Measurements from ENCODE around the gene PODNL1. TPM values are rescaled to one million over a fixed set of nuclear protein-coding genes. Genes with fewer than 3 reads are reported as not detected.

Gene PODNL1
- total and polyA plus RNA-seq, 10 of the 15 experiments (the other 5 are each of a cell fraction or from before 2014, with no cell fraction given) = 0.04 to 0.44 TPM; not detected in 8

GRCh38 chr19:13929340-13929739 is 8.9 kb downstream of the PODNL1 start:
- H3K9ac ChIP-seq (ENCODE audit: control insufficient read depth, insufficient read depth, low read length) = no peak overlapping the region
- no peaks in the 10 kb centered on the region for H3K4me1 ChIP-seq (ENCODE audit: control insufficient read depth, insufficient read depth, low read length)
- ChIA-PET SMC1A (ENCODE audit: uncharacterized antibody, unreplicated experiment) (no interaction called here), POLR2A (no interaction called here), RAD21 (ENCODE audit: unreplicated experiment) (no interaction called here), CTCF (no interaction called here)
- FAIRE-seq (no peak), DNase-seq (ENCODE audit: low read depth, low spot score) (no peak), ATAC-seq (no peak)
- no peaks in the 10 kb centered on the region for H3K9me3 ChIP-seq (replicated peaks; ENCODE audit: control insufficient read depth, insufficient read depth, low read length)
- no peak overlapping the region for H3K4me3 ChIP-seq
- no peaks in the 10 kb centered on the region for H3K79me2 ChIP-seq (ENCODE audit: control insufficient read depth, insufficient read depth, low read length)
- intact Hi-C loops (cut with micrococcal nuclease; ENCODE audit: unreplicated experiment) (no loop called here), in situ Hi-C loops (cut with MboI) (no loop called here)
- no peaks in the 10 kb centered on the region for H4K20me1 ChIP-seq (ENCODE audit: control insufficient read depth, insufficient read depth)
- TF ChIP-seq JUND (IDR thresholded peaks at IDR 0.05; ENCODE audit: low read depth, low read length) = no peak
- TF ChIP-seq CHD1 (IDR thresholded peaks at IDR 0.05; ENCODE audit: low read depth, low read length) = no peak
- TF ChIP-seq, protein P1, sequence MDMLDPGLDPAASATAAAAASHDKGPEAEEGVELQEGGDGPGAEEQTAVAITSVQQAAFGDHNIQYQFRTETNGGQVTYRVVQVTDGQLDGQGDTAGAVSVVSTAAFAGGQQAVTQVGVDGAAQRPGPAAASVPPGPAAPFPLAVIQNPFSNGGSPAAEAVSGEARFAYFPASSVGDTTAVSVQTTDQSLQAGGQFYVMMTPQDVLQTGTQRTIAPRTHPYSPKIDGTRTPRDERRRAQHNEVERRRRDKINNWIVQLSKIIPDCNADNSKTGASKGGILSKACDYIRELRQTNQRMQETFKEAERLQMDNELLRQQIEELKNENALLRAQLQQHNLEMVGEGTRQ (IDR thresholded peaks at IDR 0.05; ENCODE audit: borderline replicate concordance, low read depth, low read length) = no peak
- TF ChIP-seq HDAC2 (IDR thresholded peaks at IDR 0.05) = no peak
- TF ChIP-seq NRF1 (conservative IDR thresholded peaks at IDR 0.05; ENCODE audit: low read depth, low read length) = no peak
- no peak for TF ChIP-seq NFIC (IDR thresholded peaks at IDR 0.05; ENCODE audit: low read depth, low read length)
- TF ChIP-seq BHLHE40 (IDR thresholded peaks at IDR 0.05; ENCODE audit: borderline replicate concordance in 1 of 2, low read depth in 2 of 2, low read length in 1 of 2) = no peak
- no peak for TF ChIP-seq NFYA (IDR thresholded peaks at IDR 0.05; ENCODE audit: borderline replicate concordance, low read depth, low read length)
- TF ChIP-seq, protein P2, sequence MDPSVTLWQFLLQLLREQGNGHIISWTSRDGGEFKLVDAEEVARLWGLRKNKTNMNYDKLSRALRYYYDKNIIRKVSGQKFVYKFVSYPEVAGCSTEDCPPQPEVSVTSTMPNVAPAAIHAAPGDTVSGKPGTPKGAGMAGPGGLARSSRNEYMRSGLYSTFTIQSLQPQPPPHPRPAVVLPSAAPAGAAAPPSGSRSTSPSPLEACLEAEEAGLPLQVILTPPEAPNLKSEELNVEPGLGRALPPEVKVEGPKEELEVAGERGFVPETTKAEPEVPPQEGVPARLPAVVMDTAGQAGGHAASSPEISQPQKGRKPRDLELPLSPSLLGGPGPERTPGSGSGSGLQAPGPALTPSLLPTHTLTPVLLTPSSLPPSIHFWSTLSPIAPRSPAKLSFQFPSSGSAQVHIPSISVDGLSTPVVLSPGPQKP (IDR thresholded peaks at IDR 0.05; ENCODE audit: low read depth, low read length) = no peak
- TF ChIP-seq MAX (IDR thresholded peaks at IDR 0.05; ENCODE audit: low read depth, low read length) = no peak
- TF ChIP-seq, protein P3, sequence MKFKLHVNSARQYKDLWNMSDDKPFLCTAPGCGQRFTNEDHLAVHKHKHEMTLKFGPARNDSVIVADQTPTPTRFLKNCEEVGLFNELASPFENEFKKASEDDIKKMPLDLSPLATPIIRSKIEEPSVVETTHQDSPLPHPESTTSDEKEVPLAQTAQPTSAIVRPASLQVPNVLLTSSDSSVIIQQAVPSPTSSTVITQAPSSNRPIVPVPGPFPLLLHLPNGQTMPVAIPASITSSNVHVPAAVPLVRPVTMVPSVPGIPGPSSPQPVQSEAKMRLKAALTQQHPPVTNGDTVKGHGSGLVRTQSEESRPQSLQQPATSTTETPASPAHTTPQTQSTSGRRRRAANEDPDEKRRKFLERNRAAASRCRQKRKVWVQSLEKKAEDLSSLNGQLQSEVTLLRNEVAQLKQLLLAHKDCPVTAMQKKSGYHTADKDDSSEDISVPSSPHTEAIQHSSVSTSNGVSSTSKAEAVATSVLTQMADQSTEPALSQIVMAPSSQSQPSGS (IDR thresholded peaks at IDR 0.05; ENCODE audit: low read length) = no peak
- TF ChIP-seq WRNIP1 (IDR thresholded peaks at IDR 0.05; ENCODE audit: borderline replicate concordance, low read depth, low read length) = no peak
- no peak for TF ChIP-seq BCL11A (IDR thresholded peaks at IDR 0.05; ENCODE audit: low read depth, low read length)
- TF ChIP-seq CBX5 (IDR thresholded peaks at IDR 0.05; ENCODE audit: low read depth) = no peak
- TF ChIP-seq MEF2A (IDR thresholded peaks at IDR 0.05; ENCODE audit: insufficient read depth, low read depth, low read length) = no peak
- no peak for TF ChIP-seq SMAD1 (IDR thresholded peaks at IDR 0.05; ENCODE audit: low read depth, partially characterized antibody)
- TF ChIP-seq KDM1A (IDR thresholded peaks at IDR 0.05; ENCODE audit: borderline replicate concordance) = no peak
- no peak for TF ChIP-seq E4F1 (IDR thresholded peaks at IDR 0.05; ENCODE audit: borderline replicate concordance, partially characterized antibody)
- H3K27ac ChIP-seq (ENCODE audit: control insufficient read depth, insufficient read depth) = no peak overlapping the region
- H3K27me3 ChIP-seq (replicated peaks in 1 of 2; ENCODE audit: control insufficient read depth in 2 of 2, insufficient read depth in 2 of 2, low read length in 1 of 2) = no peaks in the 10 kb centered on the region
- 96% methylated on average over 10 of the region's 12 CpGs for WGBS (ENCODE audit: insufficient coverage, insufficient replicate concordance, low lambda C conversion rate, missing lambda C conversion rate)
- no peak overlapping the region for H3K4me2 ChIP-seq (ENCODE audit: control insufficient read depth, insufficient read depth)
- H3K36me3 ChIP-seq (ENCODE audit: control insufficient read depth in 2 of 2, insufficient read depth in 2 of 2, low read length in 1 of 2) = peaks cover 0 to 1% of the 10 kb centered on the region in 2 experiments; a peak in 2 of 4 replicates
- no TSS peak for BruUV-seq (replicated peaks)
- no peak overlapping the region for H2AFZ ChIP-seq (ENCODE audit: control insufficient read depth, low read depth, low read length)
